HEK293 (cell line): ENCODE data around the gene GJE1.

Source experiments
- CTCF ChIA-PET: fragments of 350-600 bp; formaldehyde crosslinking; extraction: SDS; loops from one replicate; lab custom pipeline; 2021; ENCODE audit warnings: antibody characterized with exemption; lab: Yijun Ruan, JAX
- POLR2A ChIA-PET: fragments of 300-600 bp; formaldehyde crosslinking; extraction: SDS; loops from one replicate; lab custom pipeline; 2020; ENCODE audit warnings: antibody characterized with exemption, inconsistent platforms; lab: Yijun Ruan, JAX
- H3K27ac ChIP-seq: fragments of 200-500 bp; sonication (Bioruptor generic); 2 replicates; pipeline ENCODE4 v1.5.1; 2014; ENCODE audit warnings: low read depth, low read length, control low read depth, inconsistent platforms; ENCODE audit errors: extremely low read depth
- H3K36me3 ChIP-seq, 2 experiments: fragments of 200-500 bp in 1 of 2; sonication (Bioruptor generic) in 1 of 2; 1 replicate in 1 of 2; 2 replicates in 1 of 2; pipeline ENCODE4 v1.5.1; 2014 to 2017; ENCODE audit warnings: inconsistent platforms in 2 of 2, low read length in 2 of 2; ENCODE audit not compliant: control insufficient read depth in 2 of 2, insufficient read depth in 1 of 2
- H3K4me1 ChIP-seq: fragments of 200-500 bp; sonication (Bioruptor generic); 2 replicates; pipeline ENCODE4 v1.5.1; 2014; ENCODE audit warnings: mild to moderate bottlenecking, low read length, inconsistent platforms; ENCODE audit not compliant: control insufficient read depth, insufficient read depth
- H3K4me3 ChIP-seq: 2 replicates; pipeline ENCODE4 v1.5.1; 2011; ENCODE audit warnings: low read depth, mild to moderate bottlenecking, control low read depth, low read length, moderate library complexity
- H3K9me3 ChIP-seq: fragments of 200-500 bp; sonication (Bioruptor generic); 2 replicates; pipeline ENCODE4 v1.5.1; 2014; ENCODE audit warnings: low read depth, low read length, inconsistent platforms; ENCODE audit not compliant: control insufficient read depth, insufficient read depth
- AEBP2 ChIP-seq: fragments of 450-650 bp; formaldehyde crosslinking; IDR thresholded peaks from 2 replicates; pipeline ENCODE4 v1.5.1; 2016; ENCODE audit warnings: missing biosample characterization, missing genetic modification characterization, borderline replicate concordance
- FEZF1 ChIP-seq: fragments of 450-650 bp; formaldehyde crosslinking; IDR thresholded peaks from 2 replicates; pipeline ENCODE4 v1.5.1; 2016; ENCODE audit warnings: missing biosample characterization, missing genetic modification characterization
- GLI4 ChIP-seq: fragments of 450-650 bp; formaldehyde crosslinking; IDR thresholded peaks from 2 replicates; pipeline ENCODE4 v1.5.1; 2016; ENCODE audit warnings: missing biosample characterization, missing genetic modification characterization
- INSM2 ChIP-seq: fragments of 450-650 bp; formaldehyde crosslinking; IDR thresholded peaks from 2 replicates; pipeline ENCODE4 v1.5.1; 2016; ENCODE audit warnings: missing biosample characterization, missing genetic modification characterization
- KLF10 ChIP-seq: fragments of 450-650 bp; IDR thresholded peaks from 2 replicates; pipeline ENCODE4 v1.5.1; 2018; ENCODE audit warnings: missing biosample characterization, mild to moderate bottlenecking, missing genetic modification characterization
- KLF9 ChIP-seq: fragments of 450-650 bp; formaldehyde crosslinking; IDR thresholded peaks from 2 replicates; pipeline ENCODE4 v1.5.1; 2016; ENCODE audit warnings: missing biosample characterization, missing genetic modification characterization, low read depth
- MEIS1 ChIP-seq: sonication (generic); formaldehyde crosslinking; IDR thresholded peaks from 2 replicates; pipeline ENCODE4 v1.8.1; 2022; ENCODE audit warnings: missing genetic modification reagents, mild to moderate bottlenecking, borderline replicate concordance
- OVOL3 ChIP-seq: fragments of 450-650 bp; formaldehyde crosslinking; IDR thresholded peaks from 2 replicates; pipeline ENCODE4 v1.5.1; 2016; ENCODE audit warnings: missing biosample characterization, missing genetic modification characterization
- ZFP41 ChIP-seq: fragments of 450-650 bp; formaldehyde crosslinking; IDR thresholded peaks from 2 replicates; pipeline ENCODE4 v1.5.1; 2016; ENCODE audit warnings: missing biosample characterization, missing genetic modification characterization, borderline replicate concordance
- ZFP69B ChIP-seq: fragments of 450-650 bp; formaldehyde crosslinking; IDR thresholded peaks from 2 replicates; pipeline ENCODE4 v1.5.1; 2016; ENCODE audit warnings: missing biosample characterization, missing genetic modification characterization
- ZNF10 ChIP-seq: fragments of 450-650 bp; formaldehyde crosslinking; IDR thresholded peaks from 2 replicates; pipeline ENCODE4 v1.5.1; 2017; ENCODE audit warnings: missing biosample characterization, missing genetic modification characterization
- ZNF112 ChIP-seq: fragments of 450-650 bp; formaldehyde crosslinking; IDR thresholded peaks from 2 replicates; pipeline ENCODE4 v1.5.0; 2017; ENCODE audit warnings: missing biosample characterization, missing genetic modification characterization
- ZNF16 ChIP-seq: fragments of 450-650 bp; formaldehyde crosslinking; IDR thresholded peaks from 2 replicates; pipeline ENCODE4 v1.5.1; 2016; ENCODE audit warnings: low read depth, missing biosample characterization, missing genetic modification characterization
- ZNF223 ChIP-seq: fragments of 450-650 bp; formaldehyde crosslinking; IDR thresholded peaks from 2 replicates; pipeline ENCODE4 v1.5.1; 2016; ENCODE audit warnings: missing biosample characterization, missing genetic modification characterization
- ZNF24 ChIP-seq: fragments of 450-650 bp; formaldehyde crosslinking; IDR thresholded peaks from 2 replicates; pipeline ENCODE4 v1.5.1; 2016; ENCODE audit warnings: missing biosample characterization, missing genetic modification characterization
- ZNF274 ChIP-seq, 2 experiments: fragments of 200-500 bp in 1 of 2; fragments of 450-650 bp in 1 of 2; sonication (Bioruptor generic) in 1 of 2; formaldehyde crosslinking in 1 of 2; IDR thresholded peaks; 2 replicates each; pipeline versions ENCODE4 v1.5.1 to v1.6.1; 2014 to 2016; ENCODE audit warnings: borderline replicate concordance in 1 of 2, inconsistent platforms in 1 of 2, low read length in 1 of 2, missing biosample characterization in 1 of 2, missing genetic modification characterization in 1 of 2
- ZNF350 ChIP-seq: fragments of 450-650 bp; formaldehyde crosslinking; IDR thresholded peaks from 2 replicates; pipeline ENCODE4 v1.5.0; 2017; ENCODE audit warnings: missing biosample characterization, mild to moderate bottlenecking, missing genetic modification characterization
- ZNF394 ChIP-seq: fragments of 450-650 bp; formaldehyde crosslinking; IDR thresholded peaks from 2 replicates; pipeline ENCODE4 v1.5.1; 2016; ENCODE audit warnings: missing biosample characterization, missing genetic modification characterization, mild to moderate bottlenecking, moderate library complexity, borderline replicate concordance
- ZNF626 ChIP-seq: fragments of 450-650 bp; sonication (Bioruptor Pico); formaldehyde crosslinking; IDR thresholded peaks from 2 replicates; pipeline ENCODE4 v1.5.1; 2018; ENCODE audit warnings: missing biosample characterization, missing genetic modification characterization, inconsistent platforms
- ZNF658 ChIP-seq: fragments of 450-650 bp; formaldehyde crosslinking; IDR thresholded peaks from 2 replicates; pipeline ENCODE4; 2016; ENCODE audit warnings: missing biosample characterization, missing genetic modification characterization
- ZNF660 ChIP-seq: fragments of 450-650 bp; IDR thresholded peaks from 2 replicates; pipeline ENCODE4 v1.5.1; 2018; ENCODE audit warnings: missing biosample characterization, mild to moderate bottlenecking, missing genetic modification characterization
- ZSCAN30 ChIP-seq: fragments of 450-650 bp; IDR thresholded peaks from 2 replicates; pipeline ENCODE4 v1.5.1; 2018; ENCODE audit warnings: missing biosample characterization, mild to moderate bottlenecking, missing genetic modification characterization, moderate library complexity
- ZXDB ChIP-seq: fragments of 450-650 bp; formaldehyde crosslinking; IDR thresholded peaks from 2 replicates; pipeline ENCODE4 v1.5.1; 2016; ENCODE audit warnings: missing biosample characterization, missing genetic modification characterization
- TF ChIP-seq, protein P1 (sequence below): fragments of 450-650 bp; formaldehyde crosslinking; IDR thresholded peaks from 2 replicates; pipeline ENCODE4 v1.5.1; 2016; ENCODE audit warnings: missing biosample characterization, missing genetic modification characterization
- TF ChIP-seq, protein P2 (sequence below): fragments of 450-650 bp; formaldehyde crosslinking; IDR thresholded peaks from 2 replicates; pipeline ENCODE4 v1.5.1; 2016; ENCODE audit warnings: missing biosample characterization, missing genetic modification characterization

GJE1 gene

GRCh38 chr6:142146828-142147662 lies 14.3 kb downstream of the GJE1 start, which contains the start of the genes NMBR and VTA1:
Gene NMBR, minus strand, starts transcription at chr6:142147122. Its CDS starts 58,464 bp downstream, at chr6:142088658.
Gene VTA1, plus strand, starts transcription at chr6:142147263. Its CDS starts 25 bp downstream, at chr6:142147288.
- Histone ChIP-seq H3K36me3 (peaks cover 0 to 11% of the 10 kb centered on the region in 2 experiments; a peak in 1 of 3 replicates), H3K4me3 (peak within 1 kb of the TSS; percentile 82), H3K4me1 (0 out of 2 replicates have a peak, but pooled peaks cover 3% of the 10 kb centered on the region), H3K27ac (no peak within 1 kb of the TSS; the same call in 1 of the 2 replicates), H3K9me3 (no peaks in the 10 kb centered on the region)
- CTCF ChIA-PET = interaction anchor here (0.6 to 3.8 kb wide), 36 partner anchors 9 to 1634 kb away, joined by 3 to 46 read pairs (median 4); no protein-coding TSS in a partner anchor
- POLR2A ChIA-PET = interaction anchor here (0.6 kb wide), 1 partner anchor 40 kb away, joined by 3 read pairs; no protein-coding TSS in a partner anchor
- no peak for TF ChIP-seq ZNF626 (tag by site-specific recombination)
- 0 out of 2 replicates have a peak, but pooled peaks have one; percentile 16 for TF ChIP-seq KLF10 (tag by site-specific recombination)
- no peak for TF ChIP-seq ZNF112 (tag by site-specific recombination)
- TF ChIP-seq ZFP69B = peak; percentile 73; the same call in 1 of the 2 replicates
- no peak for TF ChIP-seq ZNF16 (tag by site-specific recombination)
- no peak for TF ChIP-seq ZNF350 (tag by site-specific recombination)
- TF ChIP-seq ZNF10 = no peak
- peak; percentile 94 for TF ChIP-seq ZNF24 (tag by site-specific recombination)
- TF ChIP-seq ZNF658 (tag by site-specific recombination) = no peak
- TF ChIP-seq ZNF394 (tag by site-specific recombination) = peak; percentile 78; the same call in 1 of the 2 replicates
- TF ChIP-seq, protein P1, sequence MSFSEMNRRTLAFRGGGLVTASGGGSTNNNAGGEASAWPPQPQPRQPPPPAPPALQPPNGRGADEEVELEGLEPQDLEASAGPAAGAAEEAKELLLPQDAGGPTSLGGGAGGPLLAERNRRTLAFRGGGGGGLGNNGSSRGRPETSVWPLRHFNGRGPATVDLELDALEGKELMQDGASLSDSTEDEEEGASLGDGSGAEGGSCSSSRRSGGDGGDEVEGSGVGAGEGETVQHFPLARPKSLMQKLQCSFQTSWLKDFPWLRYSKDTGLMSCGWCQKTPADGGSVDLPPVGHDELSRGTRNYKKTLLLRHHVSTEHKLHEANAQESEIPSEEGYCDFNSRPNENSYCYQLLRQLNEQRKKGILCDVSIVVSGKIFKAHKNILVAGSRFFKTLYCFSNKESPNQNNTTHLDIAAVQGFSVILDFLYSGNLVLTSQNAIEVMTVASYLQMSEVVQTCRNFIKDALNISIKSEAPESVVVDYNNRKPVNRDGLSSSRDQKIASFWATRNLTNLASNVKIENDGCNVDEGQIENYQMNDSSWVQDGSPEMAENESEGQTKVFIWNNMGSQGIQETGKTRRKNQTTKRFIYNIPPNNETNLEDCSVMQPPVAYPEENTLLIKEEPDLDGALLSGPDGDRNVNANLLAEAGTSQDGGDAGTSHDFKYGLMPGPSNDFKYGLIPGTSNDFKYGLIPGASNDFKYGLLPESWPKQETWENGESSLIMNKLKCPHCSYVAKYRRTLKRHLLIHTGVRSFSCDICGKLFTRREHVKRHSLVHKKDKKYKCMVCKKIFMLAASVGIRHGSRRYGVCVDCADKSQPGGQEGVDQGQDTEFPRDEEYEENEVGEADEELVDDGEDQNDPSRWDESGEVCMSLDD = peak; percentile 89
- TF ChIP-seq MEIS1 (CRISPR knock-in tag) = no peak
- TF ChIP-seq OVOL3 (tag by site-specific recombination) = no peak; the same call in 1 of the 2 replicates
- TF ChIP-seq INSM2 = peak; percentile 78
- TF ChIP-seq KLF9 = peak; percentile 91
- TF ChIP-seq, protein P2, sequence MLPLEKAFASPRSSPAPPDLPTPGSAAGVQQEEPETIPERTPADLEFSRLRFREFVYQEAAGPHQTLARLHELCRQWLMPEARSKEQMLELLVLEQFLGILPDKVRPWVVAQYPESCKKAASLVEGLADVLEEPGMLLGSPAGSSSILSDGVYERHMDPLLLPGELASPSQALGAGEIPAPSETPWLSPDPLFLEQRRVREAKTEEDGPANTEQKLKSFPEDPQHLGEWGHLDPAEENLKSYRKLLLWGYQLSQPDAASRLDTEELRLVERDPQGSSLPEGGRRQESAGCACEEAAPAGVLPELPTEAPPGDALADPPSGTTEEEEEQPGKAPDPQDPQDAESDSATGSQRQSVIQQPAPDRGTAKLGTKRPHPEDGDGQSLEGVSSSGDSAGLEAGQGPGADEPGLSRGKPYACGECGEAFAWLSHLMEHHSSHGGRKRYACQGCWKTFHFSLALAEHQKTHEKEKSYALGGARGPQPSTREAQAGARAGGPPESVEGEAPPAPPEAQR (tag by site-specific recombination) = no peak
- TF ChIP-seq GLI4 (tag by site-specific recombination) = peak; percentile 39; the same call in 1 of the 2 replicates
- TF ChIP-seq AEBP2 (tag by site-specific recombination) = no peak
- no peak for TF ChIP-seq ZSCAN30
- no peak for TF ChIP-seq ZFP41 (tag by site-specific recombination)
- peak; percentile 98 for TF ChIP-seq ZNF660 (tag by site-specific recombination)
- TF ChIP-seq ZNF274 (IDR thresholded peaks at IDR 0.05; ENCODE audit: low read length) = no peak
- no peak for TF ChIP-seq ZNF274 (tag by site-specific recombination; IDR thresholded peaks at IDR 0.05; ENCODE audit: borderline replicate concordance)
- no peak for TF ChIP-seq ZNF223 (tag by site-specific recombination)
- TF ChIP-seq FEZF1 (tag by site-specific recombination) = no peak
- TF ChIP-seq ZXDB (tag by site-specific recombination) = peak; percentile 92
